HG03159 (cell line): ENCODE results near the gene CELSR1.
"Not testable (repeated sequence)": the region's sequence is repeated elsewhere in the genome, so short reads cannot be mapped to it uniquely, and the experiment has no call there.

Source experiments
- ATAC-seq: cut with Tn5 transposase; IDR thresholded peaks from one replicate; pipeline ENCODE4 v1.9.1; 2021; ENCODE audit warnings: mild to moderate bottlenecking, moderate library complexity; ENCODE audit not compliant: unreplicated experiment

Gene CELSR1

GRCh38 chr22:46514592-46515207 lies 22.7 kb downstream of the CELSR1 start:
- ATAC-seq = no peak

- ATAC-seq = no peak
Measured at GRCh38 chr22:46513908-46514550, 23.4 kb downstream of the CELSR1 start.

GRCh38 chr22:46512683-46513082 lies 24.7 kb downstream of the CELSR1 start:
- ATAC-seq = no peak

GRCh38 chr22:46512039-46512370 lies 25.4 kb downstream of the CELSR1 start:
- ATAC-seq = no peak

- no peak for ATAC-seq
Measured at GRCh38 chr22:46511151-46512038, 26.0 kb downstream of the CELSR1 start.

GRCh38 chr22:46509416-46510089 lies 27.9 kb downstream of the CELSR1 start:
- ATAC-seq = no peak

- ATAC-seq = no peak
Measured at GRCh38 chr22:46508491-46508999, 28.9 kb downstream of the CELSR1 start.

- ATAC-seq = no peak
Measured at GRCh38 chr22:46507451-46508425, 29.7 kb downstream of the CELSR1 start.

- ATAC-seq = no peak
Measured at GRCh38 chr22:46504584-46504983, 32.8 kb downstream of the CELSR1 start.

- ATAC-seq = no peak
Measured at GRCh38 chr22:46502440-46503175, 34.8 kb downstream of the CELSR1 start.

- no peak for ATAC-seq
Measured at GRCh38 chr22:46501701-46502100, 35.7 kb downstream of the CELSR1 start.

- ATAC-seq = not testable (repeated sequence)
Measured at GRCh38 chr22:46501265-46501664, 36.2 kb downstream of the CELSR1 start.

GRCh38 chr22:46500201-46500600 lies 37.2 kb downstream of the CELSR1 start:
- no peak for ATAC-seq

GRCh38 chr22:46499805-46500189 lies 37.6 kb downstream of the CELSR1 start:
- no peak for ATAC-seq

GRCh38 chr22:46491946-46492345 lies 45.5 kb downstream of the CELSR1 start:
- ATAC-seq = no peak

- ATAC-seq = no peak
Measured at GRCh38 chr22:46490538-46490937, 46.9 kb downstream of the CELSR1 start.

GRCh38 chr22:46486996-46487717 lies 50.3 kb downstream of the CELSR1 start:
- ATAC-seq = no peak

- no peak for ATAC-seq
Measured at GRCh38 chr22:46484861-46485595, 52.4 kb downstream of the CELSR1 start.
